Measurements from ENCODE around the gene IMPACT.

IMPACT gene

DNA sequence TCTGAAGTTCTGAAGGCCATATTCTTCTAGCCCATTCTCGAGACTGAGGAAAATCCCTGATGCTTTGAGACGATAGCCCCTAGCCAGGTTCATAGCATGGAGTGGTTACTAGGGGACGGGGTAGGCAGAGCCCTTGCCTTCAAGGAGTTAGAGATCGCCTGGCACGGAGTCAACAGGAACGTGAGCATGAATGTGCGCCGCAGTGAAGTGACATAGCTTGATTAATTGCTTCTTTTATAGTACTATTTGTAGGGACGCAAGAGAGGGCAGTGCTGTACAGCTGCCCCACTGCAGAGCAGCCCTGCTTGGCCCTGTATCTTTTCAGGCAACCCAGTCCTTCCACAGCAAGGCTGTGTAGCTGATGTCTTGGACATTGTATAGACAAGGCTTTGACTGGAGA lies 60.2 kb downstream of the IMPACT start:
- no peak for DNase-seq

DNA sequence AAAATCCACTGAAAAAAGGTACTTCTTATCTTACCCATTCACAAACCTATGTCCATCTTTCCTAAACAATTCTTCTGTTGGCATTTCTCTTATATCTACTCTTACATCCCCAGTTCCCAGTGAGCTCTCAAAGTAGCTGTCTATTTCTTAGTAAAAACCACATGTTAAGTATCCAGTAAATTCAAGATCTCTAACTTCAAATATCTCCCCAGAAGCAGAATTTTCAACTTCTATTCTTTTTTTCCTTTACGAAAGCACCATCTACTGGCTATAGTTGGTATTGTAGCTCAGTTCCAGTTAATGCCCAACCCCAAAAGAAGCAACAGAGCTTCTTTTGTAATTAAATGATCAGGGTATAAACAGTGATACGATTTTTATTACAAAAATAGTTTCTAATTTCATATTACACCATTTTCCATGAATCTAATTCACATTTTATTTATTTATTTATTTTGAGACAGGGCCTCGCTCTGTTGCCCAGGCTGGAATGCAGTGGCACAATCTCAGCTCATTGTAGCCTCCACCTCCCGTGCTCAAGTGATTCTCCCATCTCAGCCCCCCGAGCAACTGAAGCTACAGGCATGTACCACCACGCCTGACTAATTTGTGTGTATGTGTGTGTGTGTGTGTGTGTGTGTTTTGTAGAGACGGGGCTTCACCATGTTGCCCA lies 62.5 kb downstream of the IMPACT start:
- no peak for DNase-seq

DNA sequence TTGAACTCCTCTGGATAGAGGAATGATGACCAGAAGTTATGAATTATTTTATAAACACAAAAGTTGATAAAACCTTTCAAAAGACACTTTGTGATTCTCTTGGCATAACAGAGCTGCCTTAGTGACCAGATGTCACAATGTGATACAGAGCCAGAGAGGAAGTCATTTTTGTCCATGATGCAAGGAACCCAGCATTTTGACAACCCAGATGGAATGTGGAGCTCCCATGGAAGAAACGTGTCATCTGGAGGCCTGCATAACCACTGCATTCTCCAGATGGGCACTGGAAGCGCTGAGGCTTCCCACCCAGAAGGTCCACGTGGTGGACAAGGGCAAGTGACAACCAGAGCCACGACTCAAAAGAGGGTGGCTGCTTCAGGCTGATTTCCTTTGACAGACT lies 64.1 kb downstream of the IMPACT start:
- no peak for DNase-seq

DNA sequence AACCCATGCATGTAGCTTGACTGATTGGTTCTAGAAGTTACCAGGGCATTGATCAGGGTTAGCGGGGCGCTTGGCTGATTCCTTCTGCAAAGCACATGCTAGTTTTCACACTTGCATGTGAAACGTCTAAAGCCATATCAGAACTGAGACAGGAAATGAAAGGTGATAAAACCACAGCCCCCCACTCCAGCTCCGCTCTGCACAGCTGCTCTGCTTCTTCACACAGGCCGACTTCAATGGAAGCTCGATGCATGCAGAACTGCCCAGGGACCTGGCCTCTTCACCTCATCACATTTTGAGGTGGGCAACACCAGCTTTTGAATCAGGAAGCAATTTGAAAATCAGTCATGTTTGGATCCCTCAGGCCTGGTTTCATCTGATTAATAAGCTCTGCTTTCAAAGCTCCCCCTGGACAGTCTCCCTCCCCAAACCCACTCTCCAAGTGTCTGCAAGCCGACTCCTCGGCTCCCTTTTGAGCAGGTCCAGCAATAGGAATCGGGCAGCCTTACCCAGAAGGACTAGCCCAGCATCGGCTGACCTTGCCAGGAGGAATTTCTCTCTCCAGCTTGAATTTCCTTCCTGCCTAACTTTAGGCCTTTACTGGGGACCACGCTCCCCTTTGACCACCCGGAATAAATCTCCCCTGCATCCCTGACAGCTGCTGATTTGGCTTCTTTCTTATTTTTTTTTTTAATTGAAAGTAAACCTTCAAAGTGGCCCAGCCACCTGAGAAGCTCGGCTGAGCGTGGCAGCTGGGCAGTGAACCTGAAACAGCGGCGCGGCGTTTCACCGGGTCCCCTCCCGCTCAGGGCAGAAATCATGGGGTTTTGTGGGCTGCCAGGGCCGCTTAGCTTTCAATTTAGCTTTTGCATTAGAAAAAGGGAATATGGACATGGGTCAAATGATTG lies 65.7 kb downstream of the IMPACT start:
- DNase-seq: no peak

DNA sequence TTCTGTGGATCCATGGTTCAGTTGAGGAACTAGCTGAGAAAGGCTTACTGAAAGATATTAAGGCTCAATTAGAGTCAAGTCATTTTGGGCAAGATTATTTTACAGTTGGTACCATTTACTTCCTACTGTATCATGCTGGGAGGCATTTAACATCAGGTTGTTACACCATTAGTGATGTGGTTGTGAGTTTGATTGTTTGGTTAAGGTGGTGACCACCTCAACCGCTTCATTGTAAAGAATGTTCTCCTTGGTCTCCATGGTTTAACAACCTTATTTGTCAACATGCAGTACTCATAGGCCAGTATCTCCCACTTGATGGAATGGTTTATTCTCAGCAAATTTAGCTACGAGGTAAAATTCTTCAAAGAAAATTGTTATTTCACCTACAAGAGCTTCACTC lies 68.1 kb downstream of the IMPACT start:
- DNase-seq: no peak

DNA sequence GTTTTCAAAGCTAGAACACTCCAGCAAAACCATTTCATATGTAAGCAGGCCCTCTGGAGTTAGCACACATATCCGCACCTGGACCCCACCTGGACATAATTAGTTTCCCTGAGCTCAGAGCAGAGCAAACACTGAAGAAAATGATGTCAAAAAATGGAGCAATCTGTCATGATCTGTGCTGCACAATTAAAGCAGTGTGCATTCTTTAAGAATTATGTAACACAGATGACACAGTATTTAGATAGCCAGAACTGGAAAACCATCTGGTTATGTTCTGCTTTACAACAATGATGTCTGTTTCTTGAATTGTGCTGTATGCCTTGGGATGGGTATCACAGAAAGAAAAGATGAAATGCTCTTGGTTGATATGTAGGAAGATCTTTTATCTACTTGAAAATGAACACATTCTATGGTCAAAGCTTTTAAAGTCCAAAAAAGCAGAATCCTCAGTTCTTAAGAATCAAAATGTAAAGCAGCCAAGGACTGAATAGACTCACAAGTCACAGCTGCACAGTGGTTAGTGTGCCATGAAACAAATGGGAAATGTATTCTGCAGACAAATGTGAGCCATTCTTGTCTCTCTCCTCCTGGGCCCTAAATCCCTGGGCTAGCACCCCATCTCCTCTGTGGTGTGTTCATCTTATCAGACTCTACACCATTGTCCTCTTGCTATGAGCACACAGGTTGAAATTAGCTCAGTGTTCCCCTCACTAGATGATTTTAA lies 70.7 kb downstream of the IMPACT start:
- DNase-seq: no peak

DNA sequence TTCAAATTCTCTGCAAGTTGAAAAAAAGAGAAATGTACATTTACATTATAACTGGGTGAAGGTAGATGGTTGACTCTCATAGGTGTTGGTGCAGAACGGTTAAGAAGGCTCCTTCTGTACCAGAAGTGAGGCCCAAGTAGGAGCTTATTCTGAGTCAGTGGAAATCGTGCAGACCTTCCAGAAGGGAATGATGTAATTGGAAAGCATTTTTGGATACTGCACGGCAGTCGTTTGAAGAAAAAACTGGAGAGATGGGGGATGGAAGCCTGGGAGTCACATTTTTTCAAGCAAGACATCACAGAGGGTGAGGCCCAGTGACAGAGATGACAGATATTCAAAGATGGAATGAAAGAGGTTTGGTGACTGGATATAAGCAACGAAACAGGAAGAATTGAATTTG lies 73.3 kb downstream of the IMPACT start:
- DNase-seq: no peak

DNA sequence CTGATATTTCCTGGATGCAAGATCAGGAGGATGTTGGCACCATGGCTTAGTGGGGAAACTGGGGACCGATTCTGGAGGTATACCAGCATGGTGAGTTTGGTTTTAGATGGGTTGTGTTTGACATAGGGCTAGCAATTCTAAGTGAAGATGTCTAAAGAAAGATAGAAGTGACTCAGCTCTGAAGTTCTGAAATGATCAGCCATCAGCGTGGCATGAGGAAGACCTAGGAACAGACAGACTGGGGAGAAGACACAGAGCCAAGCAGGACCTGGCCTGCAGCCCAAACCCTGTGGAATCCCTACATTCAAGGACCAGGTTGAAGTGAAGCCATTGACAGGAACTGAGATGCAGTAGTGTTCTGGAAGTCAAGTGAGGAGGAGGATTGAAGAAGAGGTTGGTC lies 73.7 kb downstream of the IMPACT start:
- DNase-seq: no peak

DNA sequence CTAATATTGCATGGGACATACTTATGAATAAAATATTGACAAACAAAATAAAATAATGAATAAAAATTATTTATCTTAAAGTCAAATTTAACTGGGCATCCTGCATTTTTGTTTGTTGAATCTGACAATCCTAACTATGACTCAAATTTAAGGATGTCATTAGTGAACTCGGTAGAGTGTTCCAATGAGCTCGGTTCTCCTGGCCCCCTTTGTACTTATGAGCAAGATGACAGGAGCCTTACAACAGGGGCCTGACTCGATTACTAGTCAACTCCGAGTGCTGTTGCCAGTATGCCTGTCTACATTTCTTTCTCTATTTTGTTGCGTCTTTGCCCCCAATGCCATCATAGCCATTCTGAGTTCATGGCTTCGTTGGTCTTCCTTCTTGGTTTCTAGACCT lies 74.3 kb downstream of the IMPACT start:
- no peak for DNase-seq

DNA sequence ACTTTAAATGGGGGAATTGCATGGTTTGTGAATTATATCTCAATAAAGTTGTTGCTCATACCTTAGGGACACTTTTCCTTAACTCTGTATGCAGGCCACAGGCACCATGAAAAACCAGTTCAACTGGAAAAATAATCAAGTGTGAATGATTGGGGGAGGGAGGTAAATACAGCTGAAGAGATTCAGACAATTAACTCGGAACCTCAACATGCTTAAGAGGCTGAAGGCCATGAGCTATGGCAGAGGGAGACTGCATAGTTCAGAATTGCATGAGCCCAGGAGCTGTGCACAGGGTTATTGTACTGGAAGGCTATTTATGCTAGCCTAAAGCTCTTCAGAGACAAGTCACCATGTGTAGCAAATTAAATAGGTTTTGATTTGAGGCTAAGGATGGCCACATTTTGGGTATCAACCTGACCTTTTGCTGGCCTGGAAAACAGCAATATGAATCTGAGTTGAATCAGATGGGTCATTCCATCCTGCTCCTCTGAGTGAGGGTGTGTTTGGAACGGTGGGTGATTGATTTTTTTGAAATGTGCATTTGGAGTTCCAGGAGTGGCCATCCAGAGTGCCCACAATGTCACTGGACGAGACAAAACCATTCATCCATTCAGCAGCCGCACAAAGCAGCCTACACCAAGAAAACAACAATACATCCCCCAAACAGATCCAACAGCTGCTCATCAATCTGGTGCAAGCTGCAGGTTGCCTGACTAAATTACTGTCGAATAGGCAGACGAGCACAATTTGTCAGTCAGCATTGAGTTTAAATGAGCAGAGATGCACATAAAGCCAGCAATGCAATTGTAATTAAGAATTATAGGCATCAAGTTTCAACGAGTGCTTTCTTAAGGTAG lies 76.4 kb downstream of the IMPACT start:
- DNase-seq: no peak

All from activated naive CD4-positive, alpha-beta T cell treated with anti-CD3 and anti-CD28 coated beads, Interleukin-2, amount 50 U/mL, for 16 hours (primary cell).